Stimulated activated naive CD8-positive, alpha-beta T cell treated with anti-CD3 and anti-CD28 coated beads, Interleukin-15, amount 100 ng/mL, for 72 hours (primary cell): ENCODE measurements around the gene ZNF592.
A peak's percentile ranks its signal among the peaks of the same experiment; 100 is the strongest.

Source experiments
- ATAC-seq: fragments of 150-1000 bp; cut with Tn5 transposase; 2 replicates; pipeline ENCODE4 v1.10.0; 2021; ENCODE audit warnings: mild to moderate bottlenecking, moderate library complexity
- DNase-seq, 2 donors: peaks; one replicate each; pipeline ENCODE4 v3.0.0; 2021 to 2022
- H3K27ac Mint-ChIP-seq, 2 donors: one replicate each; pipeline ENCODE4 v1.8.0; 2022; ENCODE audit warnings: mild to moderate bottlenecking in 2 of 2, mixed read lengths in 2 of 2, moderate library complexity in 2 of 2
- H3K27me3 Mint-ChIP-seq: one replicate; pipeline ENCODE4 v1.8.0; 2022; ENCODE audit warnings: mixed read lengths
- H3K4me1 Mint-ChIP-seq: one replicate; pipeline ENCODE4 v1.8.0; 2022; ENCODE audit warnings: mild to moderate bottlenecking, mixed read lengths
- H3K4me3 Mint-ChIP-seq, 2 donors: one replicate each; pipeline ENCODE4 v1.8.0; 2022; ENCODE audit warnings: mild to moderate bottlenecking in 2 of 2, mixed read lengths in 2 of 2, moderate library complexity in 1 of 2
- H3K9me3 Mint-ChIP-seq, 2 donors: one replicate each; pipeline ENCODE4 v1.8.0; 2022; ENCODE audit warnings: mixed read lengths in 2 of 2

The ZNF592 gene

GRCh38 chr15:84748274-84749110, at the start of gene ZNF592:
Gene ZNF592 (plus strand): TSS chr15:84748592. CDS start chr15:84782676, 34,084 bp downstream.
- Mint-ChIP-seq H3K4me1 (peaks cover 67% of the 10 kb centered on the region), H3K27ac (peak within 1 kb of the TSS; percentile 97 to 99), H3K4me3 (peak within 1 kb of the TSS; percentile 96 to 98), H3K27me3 (no peaks in the 10 kb centered on the region), H3K9me3 (peaks cover 0 to 4% of the 10 kb centered on the region in 2 donors)
- peak; percentile 72 for ATAC-seq
- peak; percentile 80 to 83 for DNase-seq

- ATAC-seq (no peak), DNase-seq (no peak)
- Mint-ChIP-seq H3K9me3 (no peaks in the 10 kb centered on the region), H3K4me3 (no peak overlapping the region), H3K27me3 (no peaks in the 10 kb centered on the region), H3K27ac (no peak overlapping the region), H3K4me1 (peaks cover 51% of the 10 kb centered on the region)
These were observed 48.7 kb upstream of the ZNF592 start for GRCh38 chr15:84699538-84700191.

GRCh38 chr15:84702961-84703482, 45.4 kb upstream of the ZNF592 start:
- ATAC-seq: no peak
- Mint-ChIP-seq H3K4me1 (peaks cover 63% of the 10 kb centered on the region), H3K27me3 (no peaks in the 10 kb centered on the region), H3K4me3 (no peak overlapping the region), H3K27ac (no peak overlapping the region), H3K9me3 (no peaks in the 10 kb centered on the region)
- DNase-seq: no peak

- DNase-seq (no peak), ATAC-seq (no peak)
- peaks cover 67% of the 10 kb centered on the region for H3K4me1 Mint-ChIP-seq
- no peaks in the 10 kb centered on the region for H3K27me3 Mint-ChIP-seq
- no peak overlapping the region for H3K4me3 Mint-ChIP-seq
- no peak overlapping the region for H3K27ac Mint-ChIP-seq
- no peaks in the 10 kb centered on the region for H3K9me3 Mint-ChIP-seq
These were observed 44.6 kb upstream of the ZNF592 start for GRCh38 chr15:84703808-84704207.

- Mint-ChIP-seq H3K4me1 (peaks cover 48% of the 10 kb centered on the region), H3K27ac (no peak overlapping the region), H3K9me3 (no peaks in the 10 kb centered on the region), H3K27me3 (no peaks in the 10 kb centered on the region), H3K4me3 (peak overlapping the region; percentile 87 to 94)
- no peak for ATAC-seq
- DNase-seq: no peak
These were observed 34.0 kb upstream of the ZNF592 start for GRCh38 chr15:84714372-84714771.

- ATAC-seq: no peak
- peaks cover 48% of the 10 kb centered on the region for H3K4me1 Mint-ChIP-seq
These were observed 33.6 kb upstream of the ZNF592 start for GRCh38 chr15:84714821-84715220.

GRCh38 chr15:84715441-84716035, 32.9 kb upstream of the ZNF592 start:
- peak overlapping the region; percentile 87 to 94 for H3K4me3 Mint-ChIP-seq
- H3K4me1 Mint-ChIP-seq: peaks cover 48% of the 10 kb centered on the region
- no peaks in the 10 kb centered on the region for H3K9me3 Mint-ChIP-seq
- peak overlapping the region; percentile 99 for H3K27ac Mint-ChIP-seq
- peak; percentile 27 to 49 for DNase-seq
- peak; percentile 31 for ATAC-seq
- H3K27me3 Mint-ChIP-seq: no peaks in the 10 kb centered on the region

More at GRCh38 chr15:84714821-84715220, 33.6 kb upstream of the ZNF592 start:
- no peak for DNase-seq
- H3K27ac Mint-ChIP-seq: peak overlapping the region in 1 of 2 donors; percentile 99
- H3K27me3 Mint-ChIP-seq: no peaks in the 10 kb centered on the region
- H3K9me3 Mint-ChIP-seq: no peaks in the 10 kb centered on the region
- peak overlapping the region; percentile 87 to 94 for H3K4me3 Mint-ChIP-seq

GRCh38 chr15:84716036-84716732, 32.2 kb upstream of the ZNF592 start, which contains the start of gene SEC11A:
Gene SEC11A (minus strand): TSS chr15:84716139. CDS start chr15:84716075, 64 bp downstream.
- H3K4me1 Mint-ChIP-seq: peaks cover 52% of the 10 kb centered on the region
- peak within 1 kb of the TSS; percentile 87 to 94 for H3K4me3 Mint-ChIP-seq
- peak within 1 kb of the TSS; percentile 99 for H3K27ac Mint-ChIP-seq
- no peaks in the 10 kb centered on the region for H3K27me3 Mint-ChIP-seq
- ATAC-seq: peak; percentile 97
- DNase-seq: peak; percentile 92 to 93
- no peaks in the 10 kb centered on the region for H3K9me3 Mint-ChIP-seq

- Mint-ChIP-seq H3K4me1 (peaks cover 39% of the 10 kb centered on the region), H3K27me3 (no peaks in the 10 kb centered on the region), H3K9me3 (no peaks in the 10 kb centered on the region), H3K27ac (peak overlapping the region; percentile 45 to 90), H3K4me3 (peak overlapping the region; percentile 22 to 31)
- no peak for ATAC-seq
- DNase-seq: no peak
These were observed 27.0 kb upstream of the ZNF592 start for GRCh38 chr15:84721371-84721770.

- no peak for ATAC-seq
- Mint-ChIP-seq H3K27ac (peak overlapping the region in 1 of 2 donors; percentile 43), H3K27me3 (no peaks in the 10 kb centered on the region), H3K9me3 (no peaks in the 10 kb centered on the region), H3K4me3 (no peak overlapping the region), H3K4me1 (peaks cover 33% of the 10 kb centered on the region)
- no peak for DNase-seq
These were observed 25.8 kb upstream of the ZNF592 start for GRCh38 chr15:84722628-84723027.

- Mint-ChIP-seq H3K27me3 (no peaks in the 10 kb centered on the region), H3K4me3 (no peak overlapping the region), H3K27ac (peak overlapping the region; percentile 50 to 93), H3K9me3 (no peaks in the 10 kb centered on the region), H3K4me1 (peaks cover 25% of the 10 kb centered on the region)
- DNase-seq (no peak), ATAC-seq (no peak)
These were observed 23.3 kb upstream of the ZNF592 start for GRCh38 chr15:84725001-84725491.

- no peaks in the 10 kb centered on the region for H3K9me3 Mint-ChIP-seq
- no peaks in the 10 kb centered on the region for H3K27me3 Mint-ChIP-seq
- H3K4me1 Mint-ChIP-seq: peaks cover 18% of the 10 kb centered on the region
- no peak for ATAC-seq
- DNase-seq: no peak
- H3K4me3 Mint-ChIP-seq: no peak overlapping the region
- no peak overlapping the region for H3K27ac Mint-ChIP-seq
These were observed 21.0 kb upstream of the ZNF592 start for GRCh38 chr15:84727429-84727828.

- no peak for ATAC-seq
- Mint-ChIP-seq H3K9me3 (no peaks in the 10 kb centered on the region), H3K27ac (no peak overlapping the region), H3K27me3 (no peaks in the 10 kb centered on the region), H3K4me1 (peaks cover 43% of the 10 kb centered on the region), H3K4me3 (no peak overlapping the region)
- DNase-seq: no peak
These were observed 16.6 kb upstream of the ZNF592 start for GRCh38 chr15:84731774-84732173.

- peak; percentile 71 for ATAC-seq
- Mint-ChIP-seq H3K4me3 (peak overlapping the region; percentile 81 to 88), H3K4me1 (peaks cover 58% of the 10 kb centered on the region), H3K27me3 (no peaks in the 10 kb centered on the region), H3K9me3 (no peaks in the 10 kb centered on the region), H3K27ac (peak overlapping the region; percentile 95 to 96)
- peak; percentile 60 to 69 for DNase-seq
These were observed 13.5 kb upstream of the ZNF592 start for GRCh38 chr15:84734794-84735479.
